Measurements from ENCODE around the gene TBC1D22A.

GRCh38 chr22:46797355-46797754 is 34.9 kb downstream of the TBC1D22A start:
- TF ChIP-seq POLR2A (IDR thresholded peaks at IDR 0.05; ENCODE audit: low read length) (no peak), GATA1 (IDR thresholded peaks at IDR 0.05; ENCODE audit: low read depth, low read length) (no peak)
